K562 (cell line): ENCODE measurements around the gene SRC. TPM values are rescaled to one million over a fixed set of nuclear protein-coding genes. Genes with fewer than 3 reads are reported as not detected.

ENCODE experiments used
- ATAC-seq: fragments of 200-7000 bp; cut with Tn5 transposase; 3 replicates; pipeline ENCODE4 v1.9.1; 2020; ENCODE audit warnings: moderate library complexity
- BruUV-seq: library from RNA; stranded (reverse); fragments of 400-500 nt; replicated peaks from 2 replicates; lab custom pipeline; 2021; lab: Mats Ljungman, UMichigan
- CTCF ChIA-PET: fragments of 300-600 bp; formaldehyde crosslinking; extraction: SDS; loops from one replicate; lab custom pipeline; 2021; ENCODE audit warnings: low intra/inter-chr PET ratio; lab: Yijun Ruan, JAX
- POLR2A ChIA-PET: fragments of 300-600, 350-650 bp; sonication (Branson Sonifier 250); formaldehyde crosslinking; extraction: SDS; loops from one replicate; lab custom pipeline; 2021; ENCODE audit warnings: antibody characterized with exemption, inconsistent platforms; lab: Yijun Ruan, JAX
- DNase-seq, 4 experiments: peaks; one replicate each; pipeline versions ENCODE4 v3.0.0 to v3.0.0-alpha.2; 2011 to 2018; ENCODE audit warnings: low spot score in 3 of 4, mixed read lengths in 3 of 4; ENCODE audit errors: extremely low read depth in 1 of 4
- FAIRE-seq: peaks from 2 replicates; lab custom pipeline; 2011; peaks lifted over from hg19 to GRCh38; lab: Jason Lieb, UNC
- H2AFZ ChIP-seq: 2 replicates; pipeline ENCODE4 v1.6.0; 2011; ENCODE audit warnings: low read depth, low read length, control low read depth, inconsistent platforms
- H3K27ac ChIP-seq: fragments of 200-600 bp; 3 replicates; pipeline ENCODE4 v1.8.0; 2011; ENCODE audit warnings: low read depth, mild to moderate bottlenecking, control low read depth, inconsistent platforms, low read length, moderate library complexity, mixed read lengths; ENCODE audit errors: extremely low read depth
- H3K27me3 ChIP-seq, 2 experiments: fragments of 300-600 bp in 1 of 2; 2 replicates in 1 of 2; 3 replicates in 1 of 2; pipeline versions ENCODE4 v1.6.0 to v1.8.0; 2011; ENCODE audit warnings: inconsistent platforms in 2 of 2, low read length in 2 of 2, mild to moderate bottlenecking in 1 of 2, mixed read lengths in 1 of 2, moderate library complexity in 1 of 2; ENCODE audit not compliant: control insufficient read depth in 2 of 2, insufficient read depth in 2 of 2
- H3K36me3 ChIP-seq: fragments of 300-600 bp; 3 replicates; pipeline ENCODE4 v1.8.0; 2011; ENCODE audit warnings: mild to moderate bottlenecking, low read length, inconsistent platforms; ENCODE audit not compliant: control insufficient read depth, insufficient read depth
- H3K4me1 ChIP-seq, 2 experiments: fragments of 200-600 bp in 1 of 2; replicated peaks in 1 of 2; 2 replicates in 1 of 2; 3 replicates in 1 of 2; pipeline versions ENCODE4 v1.5.1 to v1.8.0; 2011; ENCODE audit warnings: inconsistent platforms in 2 of 2, low read length in 2 of 2, mild to moderate bottlenecking in 1 of 2, mixed read lengths in 1 of 2, moderate library complexity in 1 of 2; ENCODE audit not compliant: control insufficient read depth in 2 of 2, insufficient read depth in 2 of 2
- H3K4me2 ChIP-seq: 2 replicates; pipeline ENCODE4 v1.6.1; 2011; ENCODE audit warnings: low read length, control low read depth, inconsistent platforms, mixed read lengths; ENCODE audit not compliant: insufficient read depth
- H3K4me3 ChIP-seq: fragments of 200-600 bp; sonication (generic), shearing (Covaris generic); 2 replicates; pipeline ENCODE4 v1.5.1; 2016; ENCODE audit warnings: control low read depth, inconsistent platforms
- H3K79me2 ChIP-seq: fragments of 200-600 bp; 3 replicates; pipeline ENCODE4 v1.8.0; 2011; ENCODE audit warnings: low read length, inconsistent platforms; ENCODE audit not compliant: control insufficient read depth, insufficient read depth
- H3K9ac ChIP-seq, 2 experiments: 2 replicates each; pipeline versions ENCODE4 v1.6.0 to v1.6.1; 2011; ENCODE audit warnings: low read depth in 2 of 2, low read length in 2 of 2, control low read depth in 1 of 2, inconsistent platforms in 1 of 2, mild to moderate bottlenecking in 1 of 2, mixed read lengths in 1 of 2; ENCODE audit not compliant: insufficient read depth in 1 of 2
- H3K9me1 ChIP-seq: one replicate; pipeline ENCODE4 v1.6.0; 2011; ENCODE audit warnings: inconsistent platforms, mild to moderate bottlenecking, low read length, moderate library complexity; ENCODE audit not compliant: control insufficient read depth, insufficient read depth
- H3K9me3 ChIP-seq: replicated peaks from 2 replicates; pipeline ENCODE4 v1.5.1; 2011; ENCODE audit warnings: low read depth, low read length, inconsistent platforms; ENCODE audit not compliant: control insufficient read depth, insufficient read depth
- H4K20me1 ChIP-seq: replicated peaks from 2 replicates; pipeline ENCODE4 v1.6.1; 2011; ENCODE audit warnings: low read length, inconsistent platforms, mixed read lengths; ENCODE audit not compliant: control insufficient read depth, insufficient read depth
- ARHGAP35 ChIP-seq: fragments of 450-650 bp; IDR thresholded peaks from 2 replicates; pipeline ENCODE4 v1.6.1; 2018; ENCODE audit not compliant: partially characterized antibody
- ATF4 ChIP-seq: fragments of 450-650 bp; formaldehyde crosslinking; IDR thresholded peaks from 2 replicates; pipeline ENCODE4 v1.4.0; 2022; ENCODE audit warnings: mild to moderate bottlenecking, moderate library complexity
- CSDE1 ChIP-seq, 2 experiments: fragments of 450-650 bp; IDR thresholded peaks; 2 replicates each; pipeline ENCODE4 v1.6.1; 2016; ENCODE audit warnings: mild to moderate bottlenecking in 1 of 2
- GABPA ChIP-seq: fragments of 200-800 bp; sonication (Bioruptor generic); conservative IDR thresholded peaks from 2 replicates; pipeline ENCODE4 v1.6.1; 2016; ENCODE audit warnings: low read depth, missing genetic modification characterization, missing compliant biosample characterization
- JUND ChIP-seq, 2 experiments: IDR thresholded peaks; 2 replicates in 1 of 2; 3 replicates in 1 of 2; pipeline ENCODE4 v1.6.1; 2011; ENCODE audit warnings: borderline replicate concordance in 2 of 2, low read depth in 2 of 2, low read length in 2 of 2, improper control_type of control experiment in 1 of 2, missing biosample characterization in 1 of 2, missing genetic modification characterization in 1 of 2, missing genetic modification reagents in 1 of 2
- KLF13 ChIP-seq: fragments of 450-650 bp; IDR thresholded peaks from 2 replicates; pipeline ENCODE4 v1.6.1; 2016; ENCODE audit warnings: missing genetic modification characterization, low read depth, mild to moderate bottlenecking, missing compliant biosample characterization, moderate library complexity, borderline replicate concordance
- MXI1 ChIP-seq: IDR thresholded peaks from 2 replicates; pipeline ENCODE4 v1.6.1; 2011; ENCODE audit warnings: low read depth, mild to moderate bottlenecking, improper control_type of control experiment, low read length
- POLR2B ChIP-seq: fragments of 450-650 bp; IDR thresholded peaks from 2 replicates; pipeline ENCODE4 v1.6.1; 2018; ENCODE audit warnings: low read depth; ENCODE audit not compliant: partially characterized antibody
- STAG1 ChIP-seq: sonication (generic); formaldehyde crosslinking; IDR thresholded peaks from 2 replicates; pipeline ENCODE4 v1.5.0; 2020; ENCODE audit warnings: missing genetic modification reagents, borderline replicate concordance
- STAT5B ChIP-seq: fragments of 250-450 bp; sonication (Bioruptor Pico); IDR thresholded peaks from 2 replicates; pipeline ENCODE4 v1.8.0; 2021; ENCODE audit warnings: mild to moderate bottlenecking, inconsistent platforms
- TAF1 ChIP-seq: IDR thresholded peaks from 2 replicates; pipeline ENCODE4 v1.6.1; 2011; ENCODE audit warnings: mild to moderate bottlenecking, low read length, moderate library complexity; ENCODE audit not compliant: insufficient read depth, control insufficient read depth, severe bottlenecking; ENCODE audit errors: extremely low read depth
- ZEB2 ChIP-seq: fragments of 450-650 bp; IDR thresholded peaks from 2 replicates; pipeline ENCODE4 v1.6.1; 2016
- ZNF140 ChIP-seq: fragments of 250-450 bp; sonication (Bioruptor Pico); IDR thresholded peaks from 2 replicates; pipeline ENCODE4 v1.8.0; 2021; ENCODE audit warnings: moderate library complexity, mild to moderate bottlenecking, inconsistent platforms
- ZSCAN32 ChIP-seq: fragments of 450-650 bp; formaldehyde crosslinking; IDR thresholded peaks from 2 replicates; pipeline ENCODE4 v1.4.0; 2020; ENCODE audit warnings: mild to moderate bottlenecking, moderate library complexity
- WGBS: fragments of 100-300 bp; shearing (Covaris generic); methylation state at CpG from one replicate; pipeline ENCODE4 v1.1.6; 2016; ENCODE audit warnings: low coverage, mixed read lengths; ENCODE audit not compliant: insufficient coverage; ENCODE audit errors: missing lambda C conversion rate; 5-methylcytosine and 5-hydroxymethylcytosine counted together
- in situ Hi-C: fragments of 300-500 bp; cut with MboI; formaldehyde crosslinking; loops from 4 replicates; pipeline ENCODE4 v1.15.0; 2018; ENCODE audit warnings: inconsistent platforms, mixed read lengths
- intact Hi-C: fragments of 100-400 bp; cut with micrococcal nuclease; formaldehyde crosslinking; loops from 2 replicates; pipeline ENCODE4 v1.14.2; 2022
- polyA plus RNA-seq, 8 experiments: library from polyadenylated mRNA; depleted of rRNA in 4 of 8; stranded (reverse) in 5 of 8; unstranded in 3 of 8; fragments of >200 nt; fragmentation: Nextera tagmentation in 2 of 8; fragmentation: Illumina TruSeq in 1 of 8; extraction: Ambion mirVana in 2 of 8; extraction: Trizol in 1 of 8; gene quantifications; 2 replicates each; pipeline versions ENCODE4 v1.2.1 to v1.2.3, GENCODE V29; 2011 to 2014; ENCODE audit warnings: inconsistent platforms in 1 of 8, missing spikeins in 1 of 8
- total RNA-seq, 7 experiments: library from RNA; depleted of rRNA in 6 of 7; stranded (reverse); fragments of >200 nt in 6 of 7; fragmentation: Illumina TruSeq in 2 of 7; extraction: Trizol in 2 of 7; gene quantifications; 2 replicates each; pipeline versions ENCODE4 v1.2.1 to v1.2.3, GENCODE V29; 2011 to 2021; ENCODE audit warnings: low replicate concordance in 1 of 7
- TF ChIP-seq, protein P1 (sequence below): fragments of 250-450 bp; sonication (Bioruptor Pico); IDR thresholded peaks from 2 replicates; pipeline ENCODE4 v1.9.0; 2021; ENCODE audit warnings: mild to moderate bottlenecking

The SRC gene
- total and polyA plus RNA-seq, 9 of the 15 experiments (the other 6 are each of a cell fraction or from before 2014, with no cell fraction given) = 0.06 to 8.5 (median 3.1) TPM

- in situ Hi-C loops (no loop called here), intact Hi-C loops (no loop called here)
- no peak overlapping the region for H3K4me2 ChIP-seq
- ChIA-PET CTCF (no interaction called here), POLR2A (no interaction called here)
- no peaks in the 10 kb centered on the region for H3K79me2 ChIP-seq
- no peak for DNase-seq
- H2AFZ ChIP-seq = no peak overlapping the region
- no peaks in the 10 kb centered on the region for H3K9me1 ChIP-seq
- H3K4me1 ChIP-seq = no peaks in the 10 kb centered on the region; a peak in 1 of 5 replicates
- BruUV-seq = no TSS peak
- no peak for FAIRE-seq
- peaks cover 17% of the 10 kb centered on the region; the same call in 1 of the 2 replicates for H4K20me1 ChIP-seq
- 1% methylated on average over 10 of the region's 10 CpGs for WGBS
- 0 out of 2 replicates have a peak, but pooled peaks cover 2% of the 10 kb centered on the region for H3K9me3 ChIP-seq
- no peak for ATAC-seq
- H3K27ac ChIP-seq = no peak overlapping the region
- no peak overlapping the region for H3K4me3 ChIP-seq
- no peak overlapping the region for H3K9ac ChIP-seq
- H3K36me3 ChIP-seq = no peaks in the 10 kb centered on the region
- TF ChIP-seq MXI1 = no peak
- TF ChIP-seq GABPA (tag) = no peak
- TF ChIP-seq CSDE1 (IDR thresholded peaks at IDR 0.05) = no peak
- no peak for TF ChIP-seq ATF4 (CRISPR knock-in tag)
- TF ChIP-seq ZEB2 = no peak
- no peak for TF ChIP-seq STAT5B (CRISPR knock-in tag)
- TF ChIP-seq, protein P1, sequence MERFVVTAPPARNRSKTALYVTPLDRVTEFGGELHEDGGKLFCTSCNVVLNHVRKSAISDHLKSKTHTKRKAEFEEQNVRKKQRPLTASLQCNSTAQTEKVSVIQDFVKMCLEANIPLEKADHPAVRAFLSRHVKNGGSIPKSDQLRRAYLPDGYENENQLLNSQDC = no peak
- TF ChIP-seq KLF13 (tag) = no peak
- TF ChIP-seq POLR2B = no peak
- TF ChIP-seq STAG1 = no peak
- no peak for TF ChIP-seq ZNF140 (CRISPR knock-in tag)
- TF ChIP-seq ARHGAP35 = no peak
- no peak for TF ChIP-seq JUND (IDR thresholded peaks at IDR 0.05; ENCODE audit: borderline replicate concordance, low read depth, low read length)
- no peak for TF ChIP-seq JUND (tag; IDR thresholded peaks at IDR 0.05; ENCODE audit: borderline replicate concordance, low read depth, low read length)
- no peak for TF ChIP-seq ZSCAN32 (CRISPR knock-in tag)
- TF ChIP-seq TAF1 = no peak
- H3K27me3 ChIP-seq = peaks cover 62 to 97% of the 10 kb centered on the region in 2 experiments; a peak in 4 of 5 replicates
Measured at GRCh38 chr20:37423545-37423944, 77.6 kb downstream of the SRC start.
